AG04450 (cell line): ENCODE results near the gene ACAD11. TPM values are rescaled to one million over a fixed set of nuclear protein-coding genes. Genes with fewer than 3 reads are reported as not detected.
"Not testable (repeated sequence)": the region's sequence is repeated elsewhere in the genome, so short reads cannot be mapped to it uniquely, and the experiment has no call there.

Experiments used
- CTCF ChIA-PET: fragments of 300-600, 350-600 bp; formaldehyde crosslinking; extraction: SDS; loops from one replicate; lab custom pipeline; 2022; ENCODE audit warnings: antibody characterized with exemption, inconsistent platforms; lab: Charles Lee
- POLR2A ChIA-PET: fragments of 350-600 bp; formaldehyde crosslinking; extraction: SDS; loops from one replicate; lab custom pipeline; 2021; ENCODE audit warnings: antibody characterized with exemption, inconsistent platforms; lab: Yijun Ruan, JAX
- DNase-seq: peaks from one replicate; pipeline ENCODE4 v3.0.0-alpha.2; 2011; ENCODE audit warnings: low read depth, low spot score
- H3K27ac ChIP-seq: one replicate; pipeline ENCODE4 v1.5.1; 2012; ENCODE audit warnings: low read depth, low read length, control low read depth
- H3K27me3 ChIP-seq: one replicate; pipeline ENCODE4 v1.6.0; 2012; ENCODE audit warnings: low read length; ENCODE audit not compliant: control insufficient read depth, insufficient read depth
- H3K4me3 ChIP-seq: 2 replicates; pipeline ENCODE4 v1.5.1; 2011; ENCODE audit warnings: mild to moderate bottlenecking, low read depth, low read length, control low read depth
- H3K9me3 ChIP-seq: 2 replicates; pipeline ENCODE4 v1.5.1; 2012; ENCODE audit warnings: low read length; ENCODE audit not compliant: control insufficient read depth, insufficient read depth
- CTCF ChIP-seq: IDR thresholded peaks from 2 replicates; pipeline ENCODE4 v1.5.1; 2011; ENCODE audit warnings: low read depth, low read length, control low read depth, inconsistent platforms
- polyA plus RNA-seq: library from polyadenylated mRNA; depleted of rRNA; stranded (reverse); fragments of >200 nt; gene quantifications from 2 replicates; pipeline ENCODE4 v1.2.3, GENCODE V29; 2011

ACAD11 gene
- polyA plus RNA-seq, 1 experiment = 23.3 TPM

- no peaks in the 10 kb centered on the region for H3K9me3 ChIP-seq
- H3K27ac ChIP-seq = peak overlapping the region; percentile 49
- ChIA-PET CTCF (no interaction called here), POLR2A (no interaction called here)
- no peak for TF ChIP-seq CTCF
- no peaks in the 10 kb centered on the region for H3K27me3 ChIP-seq
- DNase-seq = no peak
- H3K4me3 ChIP-seq = no peak overlapping the region
Measured at GRCh38 chr3:132605374-132605792, 54.2 kb downstream of the ACAD11 start.

GRCh38 chr3:132600614-132601013, 59.0 kb downstream of the ACAD11 start:
- H3K27me3 ChIP-seq, H3K9me3 ChIP-seq, POLR2A ChIA-PET, CTCF ChIA-PET, H3K4me3 ChIP-seq, DNase-seq, H3K27ac ChIP-seq: not testable (repeated sequence)

GRCh38 chr3:132598181-132598580, 61.4 kb downstream of the ACAD11 start:
- ChIA-PET CTCF (no interaction called here), POLR2A (no interaction called here)
- Histone ChIP-seq H3K27ac (no peak overlapping the region), H3K27me3 (no peaks in the 10 kb centered on the region), H3K4me3 (no peak overlapping the region), H3K9me3 (no peaks in the 10 kb centered on the region)
- DNase-seq = no peak
- TF ChIP-seq CTCF = no peak

- ChIA-PET POLR2A (no interaction called here), CTCF (no interaction called here)
- Histone ChIP-seq H3K27ac (no peak overlapping the region), H3K4me3 (no peak overlapping the region), H3K27me3 (no peaks in the 10 kb centered on the region), H3K9me3 (no peaks in the 10 kb centered on the region)
- DNase-seq = no peak
- no peak for TF ChIP-seq CTCF
Measured at GRCh38 chr3:132597660-132598059, 61.9 kb downstream of the ACAD11 start.

- POLR2A ChIA-PET = no interaction called here
- Histone ChIP-seq H3K27ac (no peak within 1 kb of the TSS), H3K9me3 (no peaks in the 10 kb centered on the region), H3K27me3 (no peaks in the 10 kb centered on the region), H3K4me3 (no peak within 1 kb of the TSS)
- DNase-seq = no peak
- CTCF ChIA-PET = no interaction called here
- TF ChIP-seq CTCF = no peak
Measured at GRCh38 chr3:132596816-132597433, 62.7 kb downstream of the ACAD11 start, which contains the start of gene ACKR4. ACKR4 (plus strand) TSS chr3:132597270; CDS start chr3:132600398, 3,128 bp downstream.

GRCh38 chr3:132596326-132596725, 63.3 kb downstream of the ACAD11 start:
- ChIA-PET POLR2A (no interaction called here), CTCF (no interaction called here)
- Histone ChIP-seq H3K27ac (no peak overlapping the region), H3K9me3 (no peaks in the 10 kb centered on the region), H3K27me3 (no peaks in the 10 kb centered on the region), H3K4me3 (no peak overlapping the region)
- no peak for DNase-seq
- no peak for TF ChIP-seq CTCF
